Esophagus muscularis mucosa (tissue), 4 donors: ENCODE data around the gene PATL2. TPM values are rescaled to one million over a fixed set of nuclear protein-coding genes. Genes with fewer than 3 reads are reported as not detected.
"Not testable (repeated sequence)": the region's sequence is repeated elsewhere in the genome, so short reads cannot be mapped to it uniquely, and the experiment has no call there.

Experiments
- DNase-seq: peaks from one replicate; pipeline ENCODE4 v3.0.0-alpha.2; 2017; ENCODE audit errors: extremely low spot score
- H3K27ac ChIP-seq, 4 donors: fragments of 200-600 bp; sonication (generic); replicated peaks in 1 of 4; 1 replicate in 3 of 4; 2 replicates in 1 of 4; pipeline ENCODE4 v1.5.1; 2016 to 2019; ENCODE audit warnings: mild to moderate bottlenecking in 1 of 4
- H3K27me3 ChIP-seq, 4 donors: fragments of 200-600 bp; sonication (generic); one replicate each; pipeline versions ENCODE4 v1.5.1 to v1.6.0; 2016 to 2019
- H3K36me3 ChIP-seq, 4 donors: fragments of 200-600 bp; sonication (generic); one replicate each; pipeline ENCODE4 v1.5.1; 2016 to 2019
- H3K4me1 ChIP-seq, 4 donors: fragments of 200-600 bp; sonication (generic); one replicate each; pipeline ENCODE4 v1.5.1; 2016 to 2019
- H3K4me3 ChIP-seq, 4 donors: fragments of 200-600 bp; sonication (generic); 1 replicate in 2 of 4; 2 replicates in 2 of 4; pipeline ENCODE4 v1.5.1; 2016 to 2019; ENCODE audit warnings: mild to moderate bottlenecking in 4 of 4, moderate library complexity in 1 of 4
- H3K9me3 ChIP-seq, 4 donors: fragments of 200-600 bp; sonication (generic); 1 replicate in 3 of 4; 2 replicates in 1 of 4; pipeline ENCODE4 v1.5.1; 2016 to 2019
- EP300 ChIP-seq: sonication (generic); formaldehyde crosslinking; IDR thresholded peaks from one replicate; pipeline ENCODE4 v1.6.1; 2017; ENCODE audit warnings: antibody characterized with exemption
- POLR2A ChIP-seq: fragments of 450-650 bp; IDR thresholded peaks from one replicate; pipeline ENCODE4 v1.6.1; 2017; ENCODE audit warnings: antibody characterized with exemption, moderate library complexity, mild to moderate bottlenecking, low read depth
- POLR2AphosphoS5 ChIP-seq, 2 donors: sonication (generic); formaldehyde crosslinking; IDR thresholded peaks; one replicate each; pipeline ENCODE4 v1.6.1; 2017; ENCODE audit warnings: antibody characterized with exemption in 2 of 2
- WGBS: methylation state at CpG from one replicate; pipeline ENCODE4 v1.1.5; 2018; 5-methylcytosine and 5-hydroxymethylcytosine counted together
- intact Hi-C: fragments of 100-400 bp; cut with DNase I; formaldehyde crosslinking; loops from one replicate; pipeline ENCODE4 v1.15.1; 2023
- total RNA-seq, 4 donors: library from RNA; depleted of rRNA; stranded (reverse); fragments of >200 nt; gene quantifications; one replicate each; pipeline versions ENCODE4 v1.1.0 to v1.2.1, GENCODE V29; 2016
- TF ChIP-seq, protein P1 (sequence below), 3 experiments: fragments of 200-600 bp in 2 of 3; fragments of 450-650 bp in 1 of 3; sonication (generic) in 2 of 3; IDR thresholded peaks; one replicate each; pipeline ENCODE4 v1.5.1; 2017 to 2019; ENCODE audit warnings: antibody characterized with exemption in 3 of 3, mild to moderate bottlenecking in 2 of 3, moderate library complexity in 1 of 3

PATL2 gene
- total RNA-seq, 4 donors from 2014 or later: 0.19 to 0.50 (median 0.41) TPM

GRCh38 chr15:44706946-44707636 is 4.0 kb downstream of the PATL2 start:
- H3K27ac ChIP-seq: no peak overlapping the region
- no peaks in the 10 kb centered on the region for H3K36me3 ChIP-seq
- no peak overlapping the region for H3K4me3 ChIP-seq
- no peaks in the 10 kb centered on the region for H3K27me3 ChIP-seq
- no peak for TF ChIP-seq POLR2A
- TF ChIP-seq EP300: no peak
- TF ChIP-seq, protein P1, sequence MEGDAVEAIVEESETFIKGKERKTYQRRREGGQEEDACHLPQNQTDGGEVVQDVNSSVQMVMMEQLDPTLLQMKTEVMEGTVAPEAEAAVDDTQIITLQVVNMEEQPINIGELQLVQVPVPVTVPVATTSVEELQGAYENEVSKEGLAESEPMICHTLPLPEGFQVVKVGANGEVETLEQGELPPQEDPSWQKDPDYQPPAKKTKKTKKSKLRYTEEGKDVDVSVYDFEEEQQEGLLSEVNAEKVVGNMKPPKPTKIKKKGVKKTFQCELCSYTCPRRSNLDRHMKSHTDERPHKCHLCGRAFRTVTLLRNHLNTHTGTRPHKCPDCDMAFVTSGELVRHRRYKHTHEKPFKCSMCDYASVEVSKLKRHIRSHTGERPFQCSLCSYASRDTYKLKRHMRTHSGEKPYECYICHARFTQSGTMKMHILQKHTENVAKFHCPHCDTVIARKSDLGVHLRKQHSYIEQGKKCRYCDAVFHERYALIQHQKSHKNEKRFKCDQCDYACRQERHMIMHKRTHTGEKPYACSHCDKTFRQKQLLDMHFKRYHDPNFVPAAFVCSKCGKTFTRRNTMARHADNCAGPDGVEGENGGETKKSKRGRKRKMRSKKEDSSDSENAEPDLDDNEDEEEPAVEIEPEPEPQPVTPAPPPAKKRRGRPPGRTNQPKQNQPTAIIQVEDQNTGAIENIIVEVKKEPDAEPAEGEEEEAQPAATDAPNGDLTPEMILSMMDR (IDR thresholded peaks at IDR 0.05): no peak
- no peak for TF ChIP-seq POLR2AphosphoS5 (IDR thresholded peaks at IDR 0.05)
- peaks cover 0 to 3% (median 0%) of the 10 kb centered on the region in 4 donors for H3K9me3 ChIP-seq
- H3K4me1 ChIP-seq: peaks cover 0 to 10% (median 6%) of the 10 kb centered on the region in 4 donors
- DNase-seq: no peak
- 87% methylated on average over 2 of the region's 2 CpGs for WGBS
- intact Hi-C loops: no loop called here

DNA sequence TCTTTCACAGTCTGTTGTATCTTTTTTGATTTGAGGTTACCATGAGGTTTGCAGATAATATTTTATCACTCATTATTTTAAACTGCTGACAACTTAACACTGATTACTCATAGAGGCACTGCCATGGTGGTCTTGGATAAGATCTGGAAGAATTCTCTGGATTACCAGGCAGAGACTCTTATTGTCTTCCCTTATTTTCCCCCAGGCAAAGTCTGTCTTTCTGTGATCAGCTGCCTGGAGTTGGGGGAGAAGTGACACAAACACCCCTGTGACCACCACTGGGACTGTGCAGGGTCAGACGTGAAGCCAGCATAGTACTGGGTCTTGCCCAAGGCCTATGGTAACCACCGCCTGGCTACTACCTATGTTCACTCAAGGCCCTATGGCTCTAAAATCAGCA is 4.7 kb downstream of the PATL2 start:
- H3K36me3 ChIP-seq: no peaks in the 10 kb centered on the region
- no peak overlapping the region for H3K27ac ChIP-seq
- 83% methylated on average over 2 of the region's 2 CpGs for WGBS
- no peak for DNase-seq
- intact Hi-C loops: no loop called here
- H3K4me1 ChIP-seq: peaks cover 0 to 10% (median 6%) of the 10 kb centered on the region in 4 donors
- no peaks in the 10 kb centered on the region for H3K27me3 ChIP-seq
- peaks cover 0 to 3% (median 0%) of the 10 kb centered on the region in 4 donors for H3K9me3 ChIP-seq
- TF ChIP-seq EP300 (no peak), POLR2A (no peak), POLR2AphosphoS5 (IDR thresholded peaks at IDR 0.05) (no peak)
- TF ChIP-seq, protein P1 (IDR thresholded peaks at IDR 0.05): no peak
- H3K4me3 ChIP-seq: no peak overlapping the region

GRCh38 chr15:44705986-44706385 is 5.1 kb downstream of the PATL2 start:
- H3K36me3 ChIP-seq: no peaks in the 10 kb centered on the region
- H3K9me3 ChIP-seq: peaks cover 0 to 3% (median 0%) of the 10 kb centered on the region in 4 donors
- H3K27me3 ChIP-seq: no peaks in the 10 kb centered on the region
- WGBS: 79% methylated on average over 1 of the region's 1 CpG
- peaks cover 0 to 10% (median 6%) of the 10 kb centered on the region in 4 donors for H3K4me1 ChIP-seq
- no peak overlapping the region for H3K4me3 ChIP-seq
- no peak for TF ChIP-seq POLR2A
- TF ChIP-seq, protein P1 (IDR thresholded peaks at IDR 0.05): no peak
- no peak for DNase-seq
- intact Hi-C loops: no loop called here
- H3K27ac ChIP-seq: no peak overlapping the region

- DNase-seq, H3K4me3 ChIP-seq, H3K27ac ChIP-seq, intact Hi-C loops, H3K27me3 ChIP-seq, H3K4me1 ChIP-seq, H3K36me3 ChIP-seq: not testable (repeated sequence)
- H3K9me3 ChIP-seq: peaks cover 0 to 16% (median 7%) of the 10 kb centered on the region in 4 donors
Observed at GRCh38 chr15:44700676-44701075, 10.4 kb downstream of the PATL2 start.

DNA sequence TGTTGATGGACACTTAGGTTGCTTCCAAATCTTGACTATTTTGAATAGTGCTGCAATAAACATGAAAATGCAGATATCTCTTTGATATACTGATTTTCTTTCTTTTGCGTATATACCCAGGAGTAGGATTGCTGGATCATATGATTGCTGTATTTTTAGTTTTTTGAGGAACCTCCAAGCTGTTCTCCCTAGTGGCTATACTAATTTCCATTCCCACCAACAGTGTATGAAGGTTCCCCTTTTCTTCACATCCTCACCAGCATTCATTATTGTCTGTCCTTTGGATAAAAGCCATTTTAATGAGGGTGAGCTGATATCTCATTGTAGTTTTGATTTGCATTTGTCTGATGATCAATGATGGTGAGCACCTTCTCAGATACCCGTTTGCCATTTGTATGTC is 12.5 kb downstream of the PATL2 start:
- H3K9me3 ChIP-seq: peaks cover 0 to 16% (median 7%) of the 10 kb centered on the region in 4 donors
- H3K4me3 ChIP-seq: no peak overlapping the region
- H3K27ac ChIP-seq: no peak overlapping the region
- no peaks in the 10 kb centered on the region for H3K36me3 ChIP-seq
- intact Hi-C loops: no loop called here
- no peaks in the 10 kb centered on the region for H3K27me3 ChIP-seq
- no peaks in the 10 kb centered on the region for H3K4me1 ChIP-seq
- DNase-seq: no peak
- 87% methylated on average over 2 of the region's 2 CpGs for WGBS
- TF ChIP-seq POLR2AphosphoS5 (IDR thresholded peaks at IDR 0.05): no peak
- TF ChIP-seq POLR2A: no peak
- no peak for TF ChIP-seq EP300
- TF ChIP-seq, protein P1 (IDR thresholded peaks at IDR 0.05): no peak
